Measurements from ENCODE around the gene TMEM53.

GRCh38 chr1:44705938-44706337, 31.7 kb upstream of the TMEM53 start:
- TF ChIP-seq, protein P1, sequence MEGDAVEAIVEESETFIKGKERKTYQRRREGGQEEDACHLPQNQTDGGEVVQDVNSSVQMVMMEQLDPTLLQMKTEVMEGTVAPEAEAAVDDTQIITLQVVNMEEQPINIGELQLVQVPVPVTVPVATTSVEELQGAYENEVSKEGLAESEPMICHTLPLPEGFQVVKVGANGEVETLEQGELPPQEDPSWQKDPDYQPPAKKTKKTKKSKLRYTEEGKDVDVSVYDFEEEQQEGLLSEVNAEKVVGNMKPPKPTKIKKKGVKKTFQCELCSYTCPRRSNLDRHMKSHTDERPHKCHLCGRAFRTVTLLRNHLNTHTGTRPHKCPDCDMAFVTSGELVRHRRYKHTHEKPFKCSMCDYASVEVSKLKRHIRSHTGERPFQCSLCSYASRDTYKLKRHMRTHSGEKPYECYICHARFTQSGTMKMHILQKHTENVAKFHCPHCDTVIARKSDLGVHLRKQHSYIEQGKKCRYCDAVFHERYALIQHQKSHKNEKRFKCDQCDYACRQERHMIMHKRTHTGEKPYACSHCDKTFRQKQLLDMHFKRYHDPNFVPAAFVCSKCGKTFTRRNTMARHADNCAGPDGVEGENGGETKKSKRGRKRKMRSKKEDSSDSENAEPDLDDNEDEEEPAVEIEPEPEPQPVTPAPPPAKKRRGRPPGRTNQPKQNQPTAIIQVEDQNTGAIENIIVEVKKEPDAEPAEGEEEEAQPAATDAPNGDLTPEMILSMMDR (conservative IDR thresholded peaks at IDR 0.05 in 1 of 2, IDR thresholded peaks at IDR 0.05 in 1 of 2; ENCODE audit: low read depth in 1 of 2, low read length in 2 of 2): no peak
- TF ChIP-seq EZH2 (IDR thresholded peaks at IDR 0.05; ENCODE audit: low read length, missing control alignments): no peak
